ENCODE measurements around the gene GATD1.

- TF ChIP-seq CTCF (conservative IDR thresholded peaks at IDR 0.05; ENCODE audit: low read depth, low read length) (peak; percentile 91), EZH2 (IDR thresholded peaks at IDR 0.05; ENCODE audit: borderline replicate concordance, low read depth, low read length, poor library complexity, severe bottlenecking) (no peak)
These were observed 49.2 kb downstream of the GATD1 start for GRCh38 chr11:727859-728748.
